ENCODE results near the gene SLC22A3. TPM values are rescaled to one million over a fixed set of nuclear protein-coding genes. Genes with fewer than 3 reads are reported as not detected.

The SLC22A3 gene
- total RNA-seq, 4 donors from 2014 or later = 49.5 to 75.4 (median 58.2) TPM

DNA sequence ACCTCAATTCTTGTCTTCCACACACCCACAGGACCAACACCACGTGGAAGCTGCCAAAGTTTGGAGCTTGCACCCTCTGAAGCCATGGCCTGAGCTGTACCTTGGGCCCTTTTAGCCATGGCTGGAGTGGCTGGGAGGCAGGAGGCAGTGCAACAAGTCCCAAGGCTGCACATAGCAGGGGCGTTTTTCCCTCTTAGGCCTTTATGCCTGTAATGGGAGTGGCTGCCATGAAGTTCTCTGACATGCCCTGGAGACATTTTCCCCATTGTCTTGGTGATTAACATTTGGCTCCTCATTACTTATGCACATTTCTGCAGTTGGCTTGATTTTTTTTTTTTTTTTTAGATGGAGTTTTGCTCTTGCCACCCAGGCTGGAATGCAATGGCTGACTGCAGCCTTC lies 44.4 kb upstream of the SLC22A3 start:
- H3K9me3 ChIP-seq = no peaks in the 10 kb centered on the region
- intact Hi-C loops (cut with DNase I; ENCODE audit: low total_unique reads) = no loop called here
- in situ Hi-C loops (cut with MboI; ENCODE audit: low sequenced_read_pairs in 4 of 4) = no loop called here
- ATAC-seq = no peak
- DNase-seq = no peak
- H3K4me1 ChIP-seq = peaks cover 8 to 16% of the 10 kb centered on the region in 2 donors
- TF ChIP-seq POLR2A (IDR thresholded peaks at IDR 0.05) = no peak
- TF ChIP-seq, protein P1, sequence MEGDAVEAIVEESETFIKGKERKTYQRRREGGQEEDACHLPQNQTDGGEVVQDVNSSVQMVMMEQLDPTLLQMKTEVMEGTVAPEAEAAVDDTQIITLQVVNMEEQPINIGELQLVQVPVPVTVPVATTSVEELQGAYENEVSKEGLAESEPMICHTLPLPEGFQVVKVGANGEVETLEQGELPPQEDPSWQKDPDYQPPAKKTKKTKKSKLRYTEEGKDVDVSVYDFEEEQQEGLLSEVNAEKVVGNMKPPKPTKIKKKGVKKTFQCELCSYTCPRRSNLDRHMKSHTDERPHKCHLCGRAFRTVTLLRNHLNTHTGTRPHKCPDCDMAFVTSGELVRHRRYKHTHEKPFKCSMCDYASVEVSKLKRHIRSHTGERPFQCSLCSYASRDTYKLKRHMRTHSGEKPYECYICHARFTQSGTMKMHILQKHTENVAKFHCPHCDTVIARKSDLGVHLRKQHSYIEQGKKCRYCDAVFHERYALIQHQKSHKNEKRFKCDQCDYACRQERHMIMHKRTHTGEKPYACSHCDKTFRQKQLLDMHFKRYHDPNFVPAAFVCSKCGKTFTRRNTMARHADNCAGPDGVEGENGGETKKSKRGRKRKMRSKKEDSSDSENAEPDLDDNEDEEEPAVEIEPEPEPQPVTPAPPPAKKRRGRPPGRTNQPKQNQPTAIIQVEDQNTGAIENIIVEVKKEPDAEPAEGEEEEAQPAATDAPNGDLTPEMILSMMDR (IDR thresholded peaks at IDR 0.05 in 4 of 5, conservative IDR thresholded peaks at IDR 0.05 in 1 of 5) = no peak
- no peaks in the 10 kb centered on the region for H3K36me3 ChIP-seq
- no peak overlapping the region for H3K27ac ChIP-seq
- no peaks in the 10 kb centered on the region for H3K27me3 ChIP-seq
- H3K4me3 ChIP-seq = no peak overlapping the region

DNA sequence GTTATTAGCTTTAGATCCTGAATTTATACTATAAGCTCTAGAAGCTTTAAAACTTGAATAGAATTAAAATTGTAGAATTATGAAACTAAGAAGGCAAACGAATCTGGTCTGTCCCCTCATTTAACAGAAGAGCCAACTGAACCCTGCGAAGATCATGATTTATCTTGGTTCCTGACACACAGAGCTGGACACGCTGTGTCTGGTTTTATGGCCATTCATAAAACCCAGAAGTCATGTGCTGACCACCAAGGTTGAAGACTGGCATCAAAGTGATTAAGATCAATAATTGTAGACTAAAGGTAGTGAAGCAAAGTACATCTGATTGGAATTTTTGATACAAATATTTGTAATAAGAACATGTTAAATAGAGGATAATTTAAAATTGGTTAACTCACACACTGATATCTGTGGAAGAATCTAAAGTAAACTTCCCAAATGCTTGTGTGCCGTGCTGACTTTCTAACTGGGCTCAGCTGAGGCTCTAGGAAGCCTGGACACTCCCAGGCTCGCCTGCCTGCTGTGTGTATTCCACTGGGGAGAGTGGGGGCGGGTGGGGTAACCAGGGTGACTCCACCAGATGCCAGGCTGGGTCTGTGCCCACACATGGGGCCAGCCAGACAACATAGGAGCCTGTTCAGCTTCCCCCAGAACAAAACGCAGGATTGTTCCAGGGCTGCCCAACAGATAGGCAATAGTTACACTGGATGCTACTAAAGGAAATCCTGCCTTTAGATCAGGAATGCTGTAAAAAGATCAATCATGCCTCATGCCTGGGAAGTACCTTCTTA lies 42.1 kb upstream of the SLC22A3 start:
- H3K27me3 ChIP-seq = no peaks in the 10 kb centered on the region
- no peak overlapping the region for H3K4me3 ChIP-seq
- no peaks in the 10 kb centered on the region for H3K9me3 ChIP-seq
- peaks cover 5 to 7% of the 10 kb centered on the region in 2 donors for H3K4me1 ChIP-seq
- in situ Hi-C loops (cut with MboI; ENCODE audit: low sequenced_read_pairs in 4 of 4) (no loop called here), intact Hi-C loops (cut with DNase I; ENCODE audit: low total_unique reads) (no loop called here)
- no peak overlapping the region for H3K27ac ChIP-seq
- no peaks in the 10 kb centered on the region for H3K36me3 ChIP-seq
- ATAC-seq = no peak
- DNase-seq = no peak
- no peak for TF ChIP-seq POLR2A (IDR thresholded peaks at IDR 0.05)
- TF ChIP-seq, protein P1 (IDR thresholded peaks at IDR 0.05 in 4 of 5, conservative IDR thresholded peaks at IDR 0.05 in 1 of 5) = no peak

DNA sequence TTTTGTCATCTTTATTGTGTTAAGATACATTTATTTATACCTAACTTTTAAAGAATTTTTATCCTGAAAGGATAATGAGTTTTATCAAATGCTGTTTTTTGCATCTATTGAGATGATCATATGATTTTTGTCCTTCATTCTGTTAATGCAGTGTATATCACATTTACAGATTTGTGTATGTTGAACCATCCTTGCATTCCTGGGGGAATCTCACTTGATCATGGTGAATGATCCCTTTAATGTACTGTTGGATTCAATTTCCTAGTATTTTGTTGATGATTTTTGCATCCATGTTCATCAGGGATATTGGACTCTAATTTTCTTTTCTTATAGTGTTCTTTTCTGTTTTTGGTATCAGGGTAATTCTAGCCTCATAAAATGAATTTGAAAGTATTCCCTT lies 38.5 kb upstream of the SLC22A3 start:
- Histone ChIP-seq H3K27me3 (no peaks in the 10 kb centered on the region), H3K4me1 (no peaks in the 10 kb centered on the region), H3K9me3 (peaks cover 0 to 10% (median 0%) of the 10 kb centered on the region in 3 donors), H3K27ac (no peak overlapping the region), H3K4me3 (no peak overlapping the region), H3K36me3 (no peaks in the 10 kb centered on the region)
- intact Hi-C loops (cut with DNase I; ENCODE audit: low total_unique reads) (no loop called here), in situ Hi-C loops (cut with MboI; ENCODE audit: low sequenced_read_pairs in 4 of 4) (no loop called here)
- DNase-seq (no peak), ATAC-seq (no peak)
- TF ChIP-seq, protein P1 (IDR thresholded peaks at IDR 0.05 in 4 of 5, conservative IDR thresholded peaks at IDR 0.05 in 1 of 5) = no peak
- TF ChIP-seq POLR2A (IDR thresholded peaks at IDR 0.05) = no peak

DNA sequence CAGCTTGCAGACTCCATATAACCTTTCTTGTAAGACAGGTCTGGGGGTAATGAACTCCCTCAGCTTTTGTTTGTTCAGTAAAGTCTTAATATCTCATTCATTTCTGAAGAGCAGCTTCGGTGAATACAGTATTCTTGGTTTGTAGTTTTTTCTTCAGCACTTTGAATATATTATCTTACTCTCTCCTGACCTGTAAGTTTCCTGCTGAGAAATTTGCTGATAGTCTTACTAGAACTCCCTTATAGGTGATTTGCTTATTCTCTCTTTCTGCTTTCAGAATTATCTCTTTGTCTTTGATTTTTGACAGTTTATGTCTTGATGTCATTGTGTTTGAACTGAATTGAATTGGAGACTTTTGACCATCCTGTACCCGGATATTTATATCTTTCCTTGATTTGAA lies 35.3 kb upstream of the SLC22A3 start:
- peaks cover 0 to 10% (median 0%) of the 10 kb centered on the region in 3 donors for H3K9me3 ChIP-seq
- no peak for TF ChIP-seq POLR2A (IDR thresholded peaks at IDR 0.05)
- TF ChIP-seq, protein P1 (IDR thresholded peaks at IDR 0.05 in 4 of 5, conservative IDR thresholded peaks at IDR 0.05 in 1 of 5) = no peak
- H3K4me3 ChIP-seq = no peak overlapping the region
- DNase-seq (no peak), ATAC-seq (no peak)
- no peaks in the 10 kb centered on the region for H3K4me1 ChIP-seq
- no peak overlapping the region for H3K27ac ChIP-seq
- no peaks in the 10 kb centered on the region for H3K36me3 ChIP-seq
- H3K27me3 ChIP-seq = no peaks in the 10 kb centered on the region
- in situ Hi-C loops (cut with MboI; ENCODE audit: low sequenced_read_pairs in 4 of 4) = no loop called here
- intact Hi-C loops (cut with DNase I; ENCODE audit: low total_unique reads) = no loop called here
